ENCODE data around the gene SAFB. TPM values are rescaled to one million over a fixed set of nuclear protein-coding genes. Genes with fewer than 3 reads are reported as not detected.

Gene SAFB
- total RNA-seq, 2 experiments from 2014 or later, result 68.9 to 177 TPM

GRCh38 chr19:5693195-5694166, 70.6 kb downstream of the SAFB start:
- no peaks in the 10 kb centered on the region for H3K9me3 ChIP-seq (ENCODE audit: low read length)
- H3K4me3 ChIP-seq (ENCODE audit: low read depth, low read length, poor library complexity, severe bottlenecking), result no peak overlapping the region
- ChIA-PET POLR2A (no interaction called here), CTCF (ENCODE audit: unreplicated experiment) (no interaction called here)
- H3K4me2 ChIP-seq (ENCODE audit: low read length), result no peak overlapping the region
- peaks cover 7% of the 10 kb centered on the region for H3K4me1 ChIP-seq (ENCODE audit: insufficient read depth, low read length, poor library complexity, severe bottlenecking)
- no peak overlapping the region for H3K27ac ChIP-seq (ENCODE audit: low read depth, low read length, poor library complexity, severe bottlenecking)
- H3K9me2 ChIP-seq (ENCODE audit: insufficient read depth, low read length), result no peaks in the 10 kb centered on the region
- H3K79me2 ChIP-seq (ENCODE audit: insufficient read depth, low read depth, low read length), result peaks cover 37% of the 10 kb centered on the region
- 0 out of 2 replicates have a peak, but pooled peaks cover 6% of the 10 kb centered on the region for H4K20me1 ChIP-seq (ENCODE audit: insufficient read depth, low read length)
- no TSS peak for BruUV-seq (replicated peaks)
- no peak for TF ChIP-seq CTCF (conservative IDR thresholded peaks at IDR 0.05; ENCODE audit: low read length)
- TF ChIP-seq EZH2phosphoT487 (IDR thresholded peaks at IDR 0.05; ENCODE audit: borderline replicate concordance, low read depth, low read length), result no peak
- no peak overlapping the region for H2AFZ ChIP-seq (ENCODE audit: low read length)
- H3K36me3 ChIP-seq (ENCODE audit: insufficient read depth, low read length), result peaks cover 81% of the 10 kb centered on the region
- intact Hi-C loops (cut with micrococcal nuclease; ENCODE audit: unreplicated experiment), result no loop called here
- no peak for DNase-seq (ENCODE audit: low spot score)

GRCh38 chr19:5694167-5694955, 71.5 kb downstream of the SAFB start:
- ChIA-PET CTCF (ENCODE audit: unreplicated experiment) (no interaction called here), POLR2A (no interaction called here)
- BruUV-seq (replicated peaks), result no TSS peak
- no peak overlapping the region for H2AFZ ChIP-seq (ENCODE audit: low read length)
- H4K20me1 ChIP-seq (ENCODE audit: insufficient read depth, low read length), result 0 out of 2 replicates have a peak, but pooled peaks cover 6% of the 10 kb centered on the region
- no peak overlapping the region for H3K27ac ChIP-seq (ENCODE audit: low read depth, low read length, poor library complexity, severe bottlenecking)
- intact Hi-C loops (cut with micrococcal nuclease; ENCODE audit: unreplicated experiment), result no loop called here
- no peak overlapping the region for H3K4me3 ChIP-seq (ENCODE audit: low read depth, low read length, poor library complexity, severe bottlenecking)
- no peak overlapping the region for H3K4me2 ChIP-seq (ENCODE audit: low read length)
- DNase-seq (ENCODE audit: low spot score), result no peak
- peaks cover 90% of the 10 kb centered on the region for H3K36me3 ChIP-seq (ENCODE audit: insufficient read depth, low read length)
- H3K79me2 ChIP-seq (ENCODE audit: insufficient read depth, low read depth, low read length), result peaks cover 37% of the 10 kb centered on the region
- TF ChIP-seq EZH2phosphoT487 (IDR thresholded peaks at IDR 0.05; ENCODE audit: borderline replicate concordance, low read depth, low read length) (no peak), CTCF (conservative IDR thresholded peaks at IDR 0.05; ENCODE audit: low read length) (no peak)
- no peaks in the 10 kb centered on the region for H3K9me2 ChIP-seq (ENCODE audit: insufficient read depth, low read length)
- peaks cover 12% of the 10 kb centered on the region for H3K4me1 ChIP-seq (ENCODE audit: insufficient read depth, low read length, poor library complexity, severe bottlenecking)
- no peaks in the 10 kb centered on the region for H3K9me3 ChIP-seq (ENCODE audit: low read length)

Measured in OCI-LY7 (cell line).